Measurements from ENCODE around the gene PAK4.

- TF ChIP-seq POLR2A (IDR thresholded peaks at IDR 0.05; ENCODE audit: extremely low read depth, insufficient read length) = no peak
- no peak for TF ChIP-seq CTCF (IDR thresholded peaks at IDR 0.05; ENCODE audit: low read depth, low read length)
- TF ChIP-seq, protein P1, sequence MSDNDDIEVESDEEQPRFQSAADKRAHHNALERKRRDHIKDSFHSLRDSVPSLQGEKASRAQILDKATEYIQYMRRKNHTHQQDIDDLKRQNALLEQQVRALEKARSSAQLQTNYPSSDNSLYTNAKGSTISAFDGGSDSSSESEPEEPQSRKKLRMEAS (IDR thresholded peaks at IDR 0.05; ENCODE audit: low read depth, low read length) = no peak
These were observed 28.3 kb upstream of the PAK4 start for GRCh38 chr19:39097299-39097698.

Data from NB4 (cell line).